Measurements from ENCODE around the gene SYCP1.

SYCP1 gene

GRCh38 chr1:115040501-115040900, 185.8 kb downstream of the SYCP1 start:
- no peak for TF ChIP-seq CTCF (IDR thresholded peaks at IDR 0.05; ENCODE audit: borderline replicate concordance, control extremely low read depth, extremely low read depth, insufficient read depth, missing control alignments)
- DNase-seq (ENCODE audit: low spot score) = no peak
- in situ Hi-C loops (cut with MboI; ENCODE audit: low sequenced_read_pairs, unreplicated experiment) = no loop called here

- DNase-seq (ENCODE audit: low spot score) = no peak
- in situ Hi-C loops (cut with MboI; ENCODE audit: low sequenced_read_pairs, unreplicated experiment) = no loop called here
- no peak for TF ChIP-seq CTCF (IDR thresholded peaks at IDR 0.05; ENCODE audit: borderline replicate concordance, control extremely low read depth, extremely low read depth, insufficient read depth, missing control alignments)
Observed at GRCh38 chr1:115041654-115042053, 187.0 kb downstream of the SYCP1 start.
